NOMO-1 (cell line): Measurements from ENCODE around the gene GPR34.

Source experiments
- DNase-seq, 2 experiments: peaks; one replicate each; lab custom pipeline; 2025; ENCODE audit not compliant: unreplicated experiment in 2 of 2; lab: John Stamatoyannopoulos, UW

Gene GPR34

GRCh38 chrX:41730081-41730480 lies 41.3 kb downstream of the GPR34 start:
- no peak for DNase-seq

DNA sequence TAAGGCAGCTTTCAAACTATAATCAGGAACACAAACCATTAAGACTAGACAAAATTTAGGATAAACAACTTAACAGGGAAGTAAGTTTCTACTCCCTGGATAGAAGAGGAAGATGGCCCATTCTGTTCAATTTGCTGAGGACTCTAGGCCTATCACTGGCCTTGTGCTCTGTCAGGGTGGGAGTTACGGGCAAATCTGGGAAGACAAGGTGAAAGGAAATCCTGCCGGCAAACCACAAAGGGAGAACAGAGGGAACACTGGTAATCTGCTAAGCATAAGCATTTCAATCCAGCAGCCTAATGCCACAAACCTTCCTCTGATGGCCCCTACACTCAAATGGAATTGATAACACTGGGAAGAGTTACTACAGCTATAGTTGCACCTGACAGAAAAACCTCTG lies 43.5 kb downstream of the GPR34 start:
- no peak for DNase-seq

- DNase-seq: peak in 1 of 2 experiments; percentile 14
Measured at GRCh38 chrX:41733939-41734338, 45.2 kb downstream of the GPR34 start.

DNA sequence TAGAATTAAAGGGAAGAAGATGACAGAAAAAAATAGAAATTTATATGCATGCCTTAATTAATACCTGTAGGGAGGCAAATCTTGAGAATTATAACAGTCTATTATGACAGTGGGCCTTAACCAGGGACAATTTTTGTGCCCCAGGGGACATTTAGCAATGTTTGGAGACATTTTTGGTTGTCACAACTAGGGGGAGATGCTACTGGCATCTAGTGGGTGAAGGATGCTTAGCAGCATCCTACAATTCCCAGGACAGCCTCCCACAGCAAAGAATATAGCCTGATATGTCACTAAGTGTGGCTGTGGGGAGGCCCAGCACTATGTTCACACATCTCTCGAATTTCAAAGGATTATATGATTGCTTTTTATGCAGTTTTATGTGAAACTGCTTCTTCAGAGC lies 45.8 kb downstream of the GPR34 start:
- peak in 1 of 2 experiments; percentile 10 for DNase-seq

DNA sequence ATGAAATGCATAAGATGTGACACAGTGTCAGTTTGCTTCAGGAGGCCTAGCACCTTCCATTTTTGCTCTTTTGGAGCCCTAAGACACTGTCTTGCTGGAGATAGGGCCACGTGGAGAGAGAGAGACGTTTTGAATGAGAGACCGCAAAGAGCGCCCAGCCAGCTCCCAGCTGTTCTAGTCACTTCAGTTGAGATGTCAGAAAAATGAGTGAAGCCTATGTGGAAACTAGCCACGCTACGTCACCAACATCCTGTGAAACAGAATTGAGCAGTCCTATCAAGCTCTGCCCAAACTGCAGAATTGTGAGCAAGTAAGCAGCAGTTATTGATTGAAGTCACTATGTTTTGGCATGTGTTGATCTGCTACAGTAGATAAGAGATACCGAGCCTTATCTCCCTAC lies 48.3 kb downstream of the GPR34 start:
- no peak for DNase-seq

GRCh38 chrX:41739871-41740270 lies 51.1 kb downstream of the GPR34 start:
- DNase-seq: no peak
